Cardiac fibroblast (primary cell): ENCODE data around the gene WARS2.

Experiments
- DNase-seq, 2 donors: peaks; one replicate each; pipeline versions ENCODE4 v3.0.0 to v3.0.0-alpha.2; 2010; ENCODE audit warnings: low read depth in 2 of 2
- H3K4me3 ChIP-seq, 2 donors: replicated peaks in 1 of 2; 1 replicate in 1 of 2; 2 replicates in 1 of 2; pipeline ENCODE4 v1.5.1; 2011; ENCODE audit warnings: low read depth in 2 of 2, low read length in 2 of 2, mild to moderate bottlenecking in 2 of 2, moderate library complexity in 1 of 2
- CTCF ChIP-seq: IDR thresholded peaks from one replicate; pipeline ENCODE4 v1.5.1; 2011; ENCODE audit warnings: low read depth, mild to moderate bottlenecking, low read length, inconsistent platforms

WARS2 gene

GRCh38 chr1:118998171-118998570 is 142.3 kb downstream of the WARS2 start:
- no peak for DNase-seq
- TF ChIP-seq CTCF: no peak
- H3K4me3 ChIP-seq: no peak overlapping the region

GRCh38 chr1:118997225-118997624 is 143.2 kb downstream of the WARS2 start:
- TF ChIP-seq CTCF: no peak
- no peak for DNase-seq
- H3K4me3 ChIP-seq: no peak overlapping the region

GRCh38 chr1:118995312-118996016 is 145.0 kb downstream of the WARS2 start:
- TF ChIP-seq CTCF: no peak
- no peak for DNase-seq
- H3K4me3 ChIP-seq: no peak overlapping the region

GRCh38 chr1:118993700-118994026 is 146.8 kb downstream of the WARS2 start:
- no peak for TF ChIP-seq CTCF
- no peak overlapping the region for H3K4me3 ChIP-seq
- no peak for DNase-seq

- no peak for TF ChIP-seq CTCF
- DNase-seq: no peak
- H3K4me3 ChIP-seq: no peak overlapping the region
Observed at GRCh38 chr1:118992868-118993699, 147.4 kb downstream of the WARS2 start.

- DNase-seq: no peak
- no peak overlapping the region for H3K4me3 ChIP-seq
- TF ChIP-seq CTCF: no peak
Observed at GRCh38 chr1:118992237-118992825, 148.1 kb downstream of the WARS2 start.
